ENCODE results near the gene SLC4A11.

DNA sequence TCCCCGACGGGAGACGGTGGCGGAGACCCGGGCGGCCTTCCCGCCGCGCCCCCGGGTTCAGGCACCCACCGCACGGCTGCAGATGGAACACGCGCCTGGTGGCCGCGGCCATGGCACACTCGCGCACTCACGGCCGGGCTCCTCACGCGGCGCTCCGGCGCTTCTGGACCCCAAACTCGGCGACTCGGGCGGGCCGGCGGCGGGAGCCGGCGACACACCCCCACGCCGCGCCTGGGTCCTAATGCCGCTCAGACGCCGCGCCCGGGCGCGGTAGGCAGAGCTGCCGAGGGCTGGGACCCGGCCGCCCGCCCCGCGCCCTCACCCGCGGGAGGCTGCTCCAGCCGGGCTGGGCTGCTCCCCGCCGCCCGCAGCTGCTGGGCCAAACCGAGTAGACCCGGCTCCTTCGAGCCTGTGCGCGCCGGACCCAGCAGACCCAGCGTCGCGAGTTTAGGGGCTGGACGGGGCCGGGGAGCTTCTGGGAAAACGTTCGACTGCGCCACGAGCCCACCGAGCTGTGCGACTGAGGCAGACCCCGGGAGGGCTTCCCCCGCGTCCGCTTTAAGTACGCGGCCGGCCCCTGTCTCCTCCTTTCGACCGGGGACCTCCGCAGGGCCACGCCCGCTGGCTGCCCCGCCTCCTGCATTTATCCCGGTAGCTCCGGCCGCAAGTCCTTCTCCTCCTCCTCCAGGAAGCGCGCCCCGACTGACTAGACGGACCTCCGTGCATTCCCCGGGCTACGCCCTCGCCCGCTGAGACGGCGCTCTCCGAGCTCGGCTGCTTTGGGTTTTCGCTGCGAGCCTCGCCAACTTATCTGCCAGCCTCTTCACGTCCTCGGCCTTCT is at the start of gene SLC4A11:
- TF ChIP-seq, protein P1, sequence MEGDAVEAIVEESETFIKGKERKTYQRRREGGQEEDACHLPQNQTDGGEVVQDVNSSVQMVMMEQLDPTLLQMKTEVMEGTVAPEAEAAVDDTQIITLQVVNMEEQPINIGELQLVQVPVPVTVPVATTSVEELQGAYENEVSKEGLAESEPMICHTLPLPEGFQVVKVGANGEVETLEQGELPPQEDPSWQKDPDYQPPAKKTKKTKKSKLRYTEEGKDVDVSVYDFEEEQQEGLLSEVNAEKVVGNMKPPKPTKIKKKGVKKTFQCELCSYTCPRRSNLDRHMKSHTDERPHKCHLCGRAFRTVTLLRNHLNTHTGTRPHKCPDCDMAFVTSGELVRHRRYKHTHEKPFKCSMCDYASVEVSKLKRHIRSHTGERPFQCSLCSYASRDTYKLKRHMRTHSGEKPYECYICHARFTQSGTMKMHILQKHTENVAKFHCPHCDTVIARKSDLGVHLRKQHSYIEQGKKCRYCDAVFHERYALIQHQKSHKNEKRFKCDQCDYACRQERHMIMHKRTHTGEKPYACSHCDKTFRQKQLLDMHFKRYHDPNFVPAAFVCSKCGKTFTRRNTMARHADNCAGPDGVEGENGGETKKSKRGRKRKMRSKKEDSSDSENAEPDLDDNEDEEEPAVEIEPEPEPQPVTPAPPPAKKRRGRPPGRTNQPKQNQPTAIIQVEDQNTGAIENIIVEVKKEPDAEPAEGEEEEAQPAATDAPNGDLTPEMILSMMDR (conservative IDR thresholded peaks at IDR 0.05 in 1 of 2, IDR thresholded peaks at IDR 0.05 in 1 of 2; ENCODE audit: extremely low read depth in 1 of 2, insufficient read depth in 1 of 2, low read depth in 1 of 2, low read length in 2 of 2) = no peak
- no peak for TF ChIP-seq EZH2 (IDR thresholded peaks at IDR 0.05; ENCODE audit: borderline replicate concordance, low read length)
